Mucosa of descending colon (tissue), 3 donors: ENCODE results near the gene CAMSAP2. TPM values are rescaled to one million over a fixed set of nuclear protein-coding genes. Genes with fewer than 3 reads are reported as not detected.

ENCODE experiments used
- ATAC-seq: fragments of 200-7000 bp; cut with Tn5 transposase; one replicate; pipeline ENCODE4 v1.9.1; 2020; ENCODE audit warnings: mild to moderate bottlenecking, moderate library complexity
- DNase-seq, 3 donors: peaks; one replicate each; pipeline ENCODE4 v3.0.0-alpha.2; 2020
- H3K36me3 ChIP-seq: fragments of 200-600 bp; one replicate; pipeline ENCODE4 v1.8.0; 2021; ENCODE audit warnings: low read depth, mild to moderate bottlenecking
- H3K4me1 ChIP-seq: fragments of 200-600 bp; one replicate; pipeline ENCODE4 v1.8.0; 2021; ENCODE audit warnings: low read depth, mild to moderate bottlenecking
- H3K4me3 ChIP-seq: fragments of 200-600 bp; one replicate; pipeline ENCODE4 v1.8.0; 2021; ENCODE audit warnings: mild to moderate bottlenecking
- H3K9me3 ChIP-seq: fragments of 200-600 bp; one replicate; pipeline ENCODE4 v1.8.0; 2021; ENCODE audit warnings: mild to moderate bottlenecking
- intact Hi-C, 2 donors: fragments of 100-400 bp; cut with DNase I in 1 of 2; cut with micrococcal nuclease in 1 of 2; formaldehyde crosslinking; loops; one replicate each; pipeline versions ENCODE4 v1.11.0 to v1.11.1; 2022; cut with DNase I, micrococcal nuclease
- total RNA-seq, 3 donors: library from RNA; stranded (reverse); fragmentation: NEBNext Ultra II Directional in 2 of 3; extraction: Animal tissue kit (Norgen Biotek cat#: 25700) in 2 of 3; gene quantifications; one replicate each; pipeline versions ENCODE4 v1.2.1 to v1.2.4, GENCODE V29; 2021 to 2023
- TF ChIP-seq, protein P1 (sequence below): fragments of 200-600 bp; IDR thresholded peaks from one replicate; pipeline ENCODE4 v1.8.0; 2022; ENCODE audit warnings: antibody characterized with exemption, mild to moderate bottlenecking
- donor health status: DM: no; HTN: no; CAD: no; lungs with moderate emphysema.
- donor health status: DM: no; HTN: no; CAD: no.
- donor health status: DM: no; HTN: yes; CAD: no.

The CAMSAP2 gene
- total RNA-seq, 3 donors from 2014 or later = 5.0 to 34.0 (median 7.1) TPM

DNA sequence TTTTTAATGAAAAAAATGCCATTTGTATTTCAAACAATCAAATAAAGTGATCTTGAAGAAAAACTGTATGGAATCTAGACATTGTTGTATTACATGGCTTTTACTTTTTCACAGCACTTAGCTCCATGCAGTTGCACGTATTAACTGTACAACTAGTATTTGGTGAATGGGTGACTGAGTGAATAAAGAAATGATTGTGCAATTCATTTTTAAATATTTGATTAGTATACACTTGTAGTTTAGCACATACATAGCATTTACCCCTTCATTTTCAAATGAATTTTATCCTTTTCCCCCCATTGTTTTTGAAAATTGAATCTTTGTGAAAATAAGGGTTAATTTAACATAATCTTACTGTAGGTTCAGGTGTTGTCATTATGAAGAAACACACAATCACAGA is 79.6 kb downstream of the CAMSAP2 start:
- no peak for ATAC-seq
- Histone ChIP-seq H3K9me3 (no peaks in the 10 kb centered on the region), H3K4me1 (no peaks in the 10 kb centered on the region), H3K36me3 (no peaks in the 10 kb centered on the region), H3K4me3 (no peak overlapping the region)
- TF ChIP-seq, protein P1, sequence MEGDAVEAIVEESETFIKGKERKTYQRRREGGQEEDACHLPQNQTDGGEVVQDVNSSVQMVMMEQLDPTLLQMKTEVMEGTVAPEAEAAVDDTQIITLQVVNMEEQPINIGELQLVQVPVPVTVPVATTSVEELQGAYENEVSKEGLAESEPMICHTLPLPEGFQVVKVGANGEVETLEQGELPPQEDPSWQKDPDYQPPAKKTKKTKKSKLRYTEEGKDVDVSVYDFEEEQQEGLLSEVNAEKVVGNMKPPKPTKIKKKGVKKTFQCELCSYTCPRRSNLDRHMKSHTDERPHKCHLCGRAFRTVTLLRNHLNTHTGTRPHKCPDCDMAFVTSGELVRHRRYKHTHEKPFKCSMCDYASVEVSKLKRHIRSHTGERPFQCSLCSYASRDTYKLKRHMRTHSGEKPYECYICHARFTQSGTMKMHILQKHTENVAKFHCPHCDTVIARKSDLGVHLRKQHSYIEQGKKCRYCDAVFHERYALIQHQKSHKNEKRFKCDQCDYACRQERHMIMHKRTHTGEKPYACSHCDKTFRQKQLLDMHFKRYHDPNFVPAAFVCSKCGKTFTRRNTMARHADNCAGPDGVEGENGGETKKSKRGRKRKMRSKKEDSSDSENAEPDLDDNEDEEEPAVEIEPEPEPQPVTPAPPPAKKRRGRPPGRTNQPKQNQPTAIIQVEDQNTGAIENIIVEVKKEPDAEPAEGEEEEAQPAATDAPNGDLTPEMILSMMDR = no peak
- intact Hi-C loops = no loop called here
- no peak for DNase-seq

GRCh38 chr1:200819726-200820125 is 81.0 kb downstream of the CAMSAP2 start:
- H3K4me3 ChIP-seq = no peak overlapping the region
- TF ChIP-seq, protein P1 = no peak
- intact Hi-C loops = no loop called here
- H3K9me3 ChIP-seq = no peaks in the 10 kb centered on the region
- H3K4me1 ChIP-seq = no peaks in the 10 kb centered on the region
- DNase-seq (no peak), ATAC-seq (no peak)
- H3K36me3 ChIP-seq = no peaks in the 10 kb centered on the region

- no peaks in the 10 kb centered on the region for H3K36me3 ChIP-seq
- intact Hi-C loops = no loop called here
- TF ChIP-seq, protein P1 = no peak
- no peak overlapping the region for H3K4me3 ChIP-seq
- ATAC-seq (no peak), DNase-seq (no peak)
- H3K4me1 ChIP-seq = no peaks in the 10 kb centered on the region
- no peaks in the 10 kb centered on the region for H3K9me3 ChIP-seq
These were observed 92.4 kb downstream of the CAMSAP2 start for GRCh38 chr1:200831091-200831490.

DNA sequence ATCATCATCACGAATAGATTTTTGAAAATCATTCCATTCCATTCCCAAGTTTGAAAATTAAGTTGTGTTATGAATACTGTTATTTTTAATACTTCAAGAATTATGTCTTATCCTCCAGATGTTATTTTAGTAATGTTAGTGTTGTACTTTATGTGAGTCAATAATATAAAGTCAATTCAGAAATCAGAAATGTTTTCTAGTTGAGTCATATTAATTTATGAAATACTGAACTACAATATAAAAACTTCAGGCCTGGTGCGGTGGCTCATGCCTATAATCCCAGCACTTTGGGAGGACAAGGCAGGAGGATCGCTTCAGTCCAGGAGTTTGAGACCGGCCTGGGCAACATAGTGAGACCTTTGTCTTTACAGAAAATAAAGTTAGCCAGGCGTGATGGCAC is 95.7 kb downstream of the CAMSAP2 start:
- peaks cover 5% of the 10 kb centered on the region for H3K9me3 ChIP-seq
- ATAC-seq (no peak), DNase-seq (no peak)
- TF ChIP-seq, protein P1 = no peak
- no peaks in the 10 kb centered on the region for H3K36me3 ChIP-seq
- intact Hi-C loops = no loop called here
- H3K4me3 ChIP-seq = no peak overlapping the region
- H3K4me1 ChIP-seq = no peaks in the 10 kb centered on the region

DNA sequence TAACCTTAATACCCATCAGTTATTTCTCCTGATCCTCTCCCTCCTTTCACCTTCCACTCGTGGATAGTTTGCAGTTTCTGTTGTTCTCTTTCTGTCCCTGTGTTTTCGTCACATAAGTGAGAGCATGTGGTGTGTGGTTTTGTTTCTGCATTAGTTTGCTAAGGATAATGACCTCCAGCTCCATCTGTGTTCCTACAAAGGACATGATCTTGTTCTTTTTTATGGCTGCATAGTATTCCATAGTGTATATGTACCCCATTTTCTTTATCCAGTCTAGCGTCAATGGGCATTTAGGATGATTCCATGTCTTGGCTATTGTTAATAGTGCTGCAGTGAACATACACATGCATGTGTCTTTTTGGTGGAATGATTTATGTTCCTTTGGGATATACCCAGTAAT is 97.5 kb downstream of the CAMSAP2 start:
- DNase-seq (no peak), ATAC-seq (no peak)
- Histone ChIP-seq H3K4me3 (no peak overlapping the region), H3K36me3 (no peaks in the 10 kb centered on the region), H3K9me3 (peaks cover 5% of the 10 kb centered on the region), H3K4me1 (no peaks in the 10 kb centered on the region)
- TF ChIP-seq, protein P1 = no peak
- intact Hi-C loops = no loop called here

GRCh38 chr1:200837931-200838571 is 99.4 kb downstream of the CAMSAP2 start:
- DNase-seq = no peak
- Histone ChIP-seq H3K9me3 (peaks cover 5% of the 10 kb centered on the region), H3K4me1 (no peaks in the 10 kb centered on the region), H3K36me3 (no peaks in the 10 kb centered on the region), H3K4me3 (no peak overlapping the region)
- TF ChIP-seq, protein P1 = no peak
- intact Hi-C loops = no loop called here
- no peak for ATAC-seq
